Choroid plexus epithelial cell (primary cell): ENCODE data around the gene AVPI1.

Experiments
- DNase-seq: peaks from one replicate; pipeline ENCODE4 v3.0.0-alpha.2; 2010; ENCODE audit warnings: low read depth
- H3K4me3 ChIP-seq: 2 replicates; pipeline ENCODE4 v1.5.1; 2011; ENCODE audit warnings: low read depth, mild to moderate bottlenecking, control low read depth, low read length, moderate library complexity
- CTCF ChIP-seq: conservative IDR thresholded peaks from 2 replicates; pipeline ENCODE4 v1.5.1; 2011; ENCODE audit warnings: low read depth, mild to moderate bottlenecking, control low read depth, inconsistent platforms, low read length, moderate library complexity

AVPI1 gene

GRCh38 chr10:97686962-97687784 lies at the start of gene AVPI1:
AVPI1 (minus strand) TSS chr10:97687241; CDS start chr10:97679905, 7,336 bp downstream.
- DNase-seq, result peak; percentile 98
- H3K4me3 ChIP-seq, result peak within 1 kb of the TSS; percentile 92
- no peak for TF ChIP-seq CTCF

GRCh38 chr10:97736403-97736901 lies 49.4 kb upstream of the AVPI1 start:
- TF ChIP-seq CTCF, result no peak
- no peak for DNase-seq
- peak overlapping the region; percentile 99 for H3K4me3 ChIP-seq

- no peak for TF ChIP-seq CTCF
- H3K4me3 ChIP-seq, result no peak overlapping the region
- DNase-seq, result no peak
Measured at GRCh38 chr10:97734021-97734420, 47.0 kb upstream of the AVPI1 start.

- no peak for DNase-seq
Measured at GRCh38 chr10:97733256-97733655, 46.2 kb upstream of the AVPI1 start.

GRCh38 chr10:97732052-97732359 lies 45.0 kb upstream of the AVPI1 start:
- TF ChIP-seq CTCF, result no peak
- DNase-seq, result no peak
- no peak overlapping the region for H3K4me3 ChIP-seq

More at GRCh38 chr10:97733256-97733655, 46.2 kb upstream of the AVPI1 start:
- no peak for TF ChIP-seq CTCF
- no peak overlapping the region for H3K4me3 ChIP-seq

- no peak overlapping the region for H3K4me3 ChIP-seq
- peak; percentile 95 for TF ChIP-seq CTCF
- peak; percentile 84 for DNase-seq
Measured at GRCh38 chr10:97731346-97732051, 44.5 kb upstream of the AVPI1 start.
